ENCODE measurements around the gene METTL9. TPM values are rescaled to one million over a fixed set of nuclear protein-coding genes. Genes with fewer than 3 reads are reported as not detected.

Gene METTL9
- total and polyA plus RNA-seq, 2 of the 13 experiments (the other 11 are each of a cell fraction or from before 2014, with no cell fraction given): 123 to 204 TPM

DNA sequence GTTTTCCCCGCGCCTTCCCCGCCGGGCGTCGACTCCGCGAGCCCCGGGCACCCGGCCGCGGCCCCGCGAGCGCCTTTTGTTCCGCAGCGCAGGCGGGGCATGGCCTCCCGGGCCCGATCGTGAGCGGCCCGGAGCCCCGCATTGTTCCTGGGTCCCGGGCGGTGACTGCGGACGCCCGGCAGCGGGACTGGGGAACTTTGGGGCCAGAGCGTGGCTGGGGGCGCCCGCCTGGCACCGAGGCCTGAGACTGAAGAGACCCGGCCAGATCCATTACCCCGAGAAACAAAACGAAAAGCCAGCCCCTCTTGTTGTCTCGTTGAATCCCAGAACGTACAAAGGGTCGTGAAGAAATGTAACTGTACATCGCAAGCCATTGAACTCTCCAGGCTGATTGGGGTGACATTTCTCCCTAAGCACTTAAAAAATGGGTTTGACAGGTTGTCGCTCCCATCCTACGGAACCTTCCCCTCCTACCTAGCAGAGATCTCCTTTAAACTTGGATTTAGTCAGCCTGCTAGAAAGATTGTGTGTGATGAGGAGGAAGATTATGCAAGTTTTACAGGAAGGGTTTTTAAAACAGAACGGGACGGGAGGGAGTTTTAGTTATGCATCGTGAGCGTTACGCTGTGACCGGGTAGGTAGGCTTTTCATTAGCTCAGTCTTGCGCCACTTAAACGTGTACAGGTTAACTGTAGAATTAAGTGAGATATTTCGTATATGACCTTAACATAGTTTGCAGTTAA is 825 bp downstream of the METTL9 start (continued):
- TF ChIP-seq, protein P1, sequence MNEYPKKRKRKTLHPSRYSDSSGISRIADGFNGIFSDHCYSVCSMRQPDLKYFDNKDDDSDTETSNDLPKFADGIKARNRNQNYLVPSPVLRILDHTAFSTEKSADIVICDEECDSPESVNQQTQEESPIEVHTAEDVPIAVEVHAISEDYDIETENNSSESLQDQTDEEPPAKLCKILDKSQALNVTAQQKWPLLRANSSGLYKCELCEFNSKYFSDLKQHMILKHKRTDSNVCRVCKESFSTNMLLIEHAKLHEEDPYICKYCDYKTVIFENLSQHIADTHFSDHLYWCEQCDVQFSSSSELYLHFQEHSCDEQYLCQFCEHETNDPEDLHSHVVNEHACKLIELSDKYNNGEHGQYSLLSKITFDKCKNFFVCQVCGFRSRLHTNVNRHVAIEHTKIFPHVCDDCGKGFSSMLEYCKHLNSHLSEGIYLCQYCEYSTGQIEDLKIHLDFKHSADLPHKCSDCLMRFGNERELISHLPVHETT (CRISPR knock-in tag; conservative IDR thresholded peaks at IDR 0.05): 0 out of 2 replicates have a peak, but pooled peaks have one; percentile 10
- TF ChIP-seq ZNF180 (CRISPR knock-in tag; IDR thresholded peaks at IDR 0.05; ENCODE audit: borderline replicate concordance, low read depth): no peak
- TF ChIP-seq, protein P2, sequence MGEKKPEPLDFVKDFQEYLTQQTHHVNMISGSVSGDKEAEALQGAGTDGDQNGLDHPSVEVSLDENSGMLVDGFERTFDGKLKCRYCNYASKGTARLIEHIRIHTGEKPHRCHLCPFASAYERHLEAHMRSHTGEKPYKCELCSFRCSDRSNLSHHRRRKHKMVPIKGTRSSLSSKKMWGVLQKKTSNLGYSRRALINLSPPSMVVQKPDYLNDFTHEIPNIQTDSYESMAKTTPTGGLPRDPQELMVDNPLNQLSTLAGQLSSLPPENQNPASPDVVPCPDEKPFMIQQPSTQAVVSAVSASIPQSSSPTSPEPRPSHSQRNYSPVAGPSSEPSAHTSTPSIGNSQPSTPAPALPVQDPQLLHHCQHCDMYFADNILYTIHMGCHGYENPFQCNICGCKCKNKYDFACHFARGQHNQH (CRISPR knock-in tag; IDR thresholded peaks at IDR 0.05): no peak; the same call in 1 of the 2 replicates
- TF ChIP-seq, protein P3, sequence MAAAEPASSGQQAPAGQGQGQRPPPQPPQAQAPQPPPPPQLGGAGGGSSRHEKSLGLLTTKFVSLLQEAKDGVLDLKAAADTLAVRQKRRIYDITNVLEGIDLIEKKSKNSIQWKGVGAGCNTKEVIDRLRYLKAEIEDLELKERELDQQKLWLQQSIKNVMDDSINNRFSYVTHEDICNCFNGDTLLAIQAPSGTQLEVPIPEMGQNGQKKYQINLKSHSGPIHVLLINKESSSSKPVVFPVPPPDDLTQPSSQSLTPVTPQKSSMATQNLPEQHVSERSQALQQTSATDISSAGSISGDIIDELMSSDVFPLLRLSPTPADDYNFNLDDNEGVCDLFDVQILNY (CRISPR knock-in tag; conservative IDR thresholded peaks at IDR 0.05): no peak
- TF ChIP-seq, protein P4, sequence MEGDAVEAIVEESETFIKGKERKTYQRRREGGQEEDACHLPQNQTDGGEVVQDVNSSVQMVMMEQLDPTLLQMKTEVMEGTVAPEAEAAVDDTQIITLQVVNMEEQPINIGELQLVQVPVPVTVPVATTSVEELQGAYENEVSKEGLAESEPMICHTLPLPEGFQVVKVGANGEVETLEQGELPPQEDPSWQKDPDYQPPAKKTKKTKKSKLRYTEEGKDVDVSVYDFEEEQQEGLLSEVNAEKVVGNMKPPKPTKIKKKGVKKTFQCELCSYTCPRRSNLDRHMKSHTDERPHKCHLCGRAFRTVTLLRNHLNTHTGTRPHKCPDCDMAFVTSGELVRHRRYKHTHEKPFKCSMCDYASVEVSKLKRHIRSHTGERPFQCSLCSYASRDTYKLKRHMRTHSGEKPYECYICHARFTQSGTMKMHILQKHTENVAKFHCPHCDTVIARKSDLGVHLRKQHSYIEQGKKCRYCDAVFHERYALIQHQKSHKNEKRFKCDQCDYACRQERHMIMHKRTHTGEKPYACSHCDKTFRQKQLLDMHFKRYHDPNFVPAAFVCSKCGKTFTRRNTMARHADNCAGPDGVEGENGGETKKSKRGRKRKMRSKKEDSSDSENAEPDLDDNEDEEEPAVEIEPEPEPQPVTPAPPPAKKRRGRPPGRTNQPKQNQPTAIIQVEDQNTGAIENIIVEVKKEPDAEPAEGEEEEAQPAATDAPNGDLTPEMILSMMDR (CRISPR knock-in tag; IDR thresholded peaks at IDR 0.05): no peak; the same call in none of the 2 replicates
- no peak for TF ChIP-seq ZNF652 (CRISPR knock-in tag; IDR thresholded peaks at IDR 0.05; ENCODE audit: borderline replicate concordance, low read depth)
- 0 out of 2 replicates have a peak, but pooled peaks have one; percentile 18 for TF ChIP-seq ZSCAN12 (CRISPR knock-in tag; IDR thresholded peaks at IDR 0.05)
- no peak for TF ChIP-seq ZNF549 (CRISPR knock-in tag; IDR thresholded peaks at IDR 0.05)
- TF ChIP-seq ONECUT2 (CRISPR knock-in tag; IDR thresholded peaks at IDR 0.05): no peak
- no peak for TF ChIP-seq MBD4 (IDR thresholded peaks at IDR 0.05; ENCODE audit: borderline replicate concordance, low read length)
- TF ChIP-seq ZNF260 (CRISPR knock-in tag; IDR thresholded peaks at IDR 0.05; ENCODE audit: borderline replicate concordance, low read depth): no peak
- no peak for TF ChIP-seq NFKBIZ (CRISPR knock-in tag; IDR thresholded peaks at IDR 0.05)
- no peak for TF ChIP-seq ZNF776 (CRISPR knock-in tag; IDR thresholded peaks at IDR 0.05)
- TF ChIP-seq ATM (IDR thresholded peaks at IDR 0.05; ENCODE audit: borderline replicate concordance): no peak
- TF ChIP-seq FOSL2 (CRISPR knock-in tag; IDR thresholded peaks at IDR 0.05): peak; percentile 23; the same call in 1 of the 2 replicates
- TF ChIP-seq HNRNPUL1 (IDR thresholded peaks at IDR 0.05; ENCODE audit: low read depth, low read length): no peak
- TF ChIP-seq STAG1 (CRISPR knock-in tag; IDR thresholded peaks at IDR 0.05): no peak
- 0 out of 2 replicates have a peak, but pooled peaks have one; percentile 17 for TF ChIP-seq PRMT3 (CRISPR knock-in tag; IDR thresholded peaks at IDR 0.05; ENCODE audit: borderline replicate concordance, low read depth)
- TF ChIP-seq CBX2 (IDR thresholded peaks at IDR 0.05; ENCODE audit: low read depth, low read length): no peak
- no peak for TF ChIP-seq CBX2 (CRISPR knock-in tag; IDR thresholded peaks at IDR 0.05; ENCODE audit: low read depth)
- TF ChIP-seq RFX3 (CRISPR knock-in tag; IDR thresholded peaks at IDR 0.05): no peak
- TF ChIP-seq, protein P5, sequence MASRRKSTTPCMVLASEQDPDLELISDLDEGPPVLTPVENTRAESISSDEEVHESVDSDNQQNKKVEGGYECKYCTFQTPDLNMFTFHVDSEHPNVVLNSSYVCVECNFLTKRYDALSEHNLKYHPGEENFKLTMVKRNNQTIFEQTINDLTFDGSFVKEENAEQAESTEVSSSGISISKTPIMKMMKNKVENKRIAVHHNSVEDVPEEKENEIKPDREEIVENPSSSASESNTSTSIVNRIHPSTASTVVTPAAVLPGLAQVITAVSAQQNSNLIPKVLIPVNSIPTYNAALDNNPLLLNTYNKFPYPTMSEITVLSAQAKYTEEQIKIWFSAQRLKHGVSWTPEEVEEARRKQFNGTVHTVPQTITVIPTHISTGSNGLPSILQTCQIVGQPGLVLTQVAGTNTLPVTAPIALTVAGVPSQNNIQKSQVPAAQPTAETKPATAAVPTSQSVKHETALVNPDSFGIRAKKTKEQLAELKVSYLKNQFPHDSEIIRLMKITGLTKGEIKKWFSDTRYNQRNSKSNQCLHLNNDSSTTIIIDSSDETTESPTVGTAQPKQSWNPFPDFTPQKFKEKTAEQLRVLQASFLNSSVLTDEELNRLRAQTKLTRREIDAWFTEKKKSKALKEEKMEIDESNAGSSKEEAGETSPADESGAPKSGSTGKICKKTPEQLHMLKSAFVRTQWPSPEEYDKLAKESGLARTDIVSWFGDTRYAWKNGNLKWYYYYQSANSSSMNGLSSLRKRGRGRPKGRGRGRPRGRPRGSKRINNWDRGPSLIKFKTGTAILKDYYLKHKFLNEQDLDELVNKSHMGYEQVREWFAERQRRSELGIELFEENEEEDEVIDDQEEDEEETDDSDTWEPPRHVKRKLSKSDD (CRISPR knock-in tag; IDR thresholded peaks at IDR 0.05; ENCODE audit: low read depth): no peak

Measured in HepG2 (cell line).